Ovary (tissue), 3 donors: ENCODE measurements around the gene HTR2B.

Experiments used
- CTCF ChIP-seq, 3 donors: fragments of 450-650 bp in 2 of 3; fragments of 200-600 bp in 1 of 3; IDR thresholded peaks; one replicate each; pipeline versions ENCODE4 v1.5.1 to v1.8.0; 2016 to 2022; ENCODE audit warnings: antibody characterized with exemption in 3 of 3, mild to moderate bottlenecking in 1 of 3
- EP300 ChIP-seq: sonication (generic); formaldehyde crosslinking; IDR thresholded peaks from one replicate; pipeline ENCODE4 v1.6.1; 2017; ENCODE audit warnings: antibody characterized with exemption
- POLR2A ChIP-seq: fragments of 450-650 bp; IDR thresholded peaks from one replicate; pipeline ENCODE4 v1.6.1; 2017; ENCODE audit warnings: antibody characterized with exemption, mild to moderate bottlenecking, moderate library complexity
- donor health status: DM: no; HTN: no; CAD: no.

GRCh38 chr2:231099918-231100317 is 24.9 kb downstream of the HTR2B start:
- TF ChIP-seq CTCF (IDR thresholded peaks at IDR 0.05) = no peak
- TF ChIP-seq EP300 = no peak
- no peak for TF ChIP-seq POLR2A
